SKM-1 (cell line): ENCODE data around the gene EMSY.

ENCODE experiments used
- DNase-seq: peaks from one replicate; lab custom pipeline; 2025; ENCODE audit not compliant: unreplicated experiment; lab: John Stamatoyannopoulos, UW

EMSY gene

DNA sequence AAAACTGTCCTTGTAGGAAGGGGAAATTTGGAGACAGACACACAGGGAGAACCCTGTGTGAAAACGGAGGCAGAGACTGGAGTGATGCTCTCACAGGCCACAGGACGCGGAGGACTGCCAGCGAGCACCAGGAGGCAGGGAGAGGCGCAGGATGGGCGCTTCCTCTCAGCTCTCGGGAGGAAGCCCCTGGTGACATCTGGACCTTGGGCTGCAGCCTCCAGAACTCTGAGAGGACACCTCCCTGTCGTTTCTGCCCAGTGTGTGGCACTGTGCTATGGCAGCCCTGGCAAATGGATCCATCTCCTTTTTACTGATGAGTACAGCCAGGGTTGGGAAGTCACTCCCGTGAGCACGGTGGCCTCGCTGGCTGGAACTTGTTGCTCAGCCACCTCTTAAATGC, 151.8 kb downstream of the EMSY start:
- DNase-seq: no peak

DNA sequence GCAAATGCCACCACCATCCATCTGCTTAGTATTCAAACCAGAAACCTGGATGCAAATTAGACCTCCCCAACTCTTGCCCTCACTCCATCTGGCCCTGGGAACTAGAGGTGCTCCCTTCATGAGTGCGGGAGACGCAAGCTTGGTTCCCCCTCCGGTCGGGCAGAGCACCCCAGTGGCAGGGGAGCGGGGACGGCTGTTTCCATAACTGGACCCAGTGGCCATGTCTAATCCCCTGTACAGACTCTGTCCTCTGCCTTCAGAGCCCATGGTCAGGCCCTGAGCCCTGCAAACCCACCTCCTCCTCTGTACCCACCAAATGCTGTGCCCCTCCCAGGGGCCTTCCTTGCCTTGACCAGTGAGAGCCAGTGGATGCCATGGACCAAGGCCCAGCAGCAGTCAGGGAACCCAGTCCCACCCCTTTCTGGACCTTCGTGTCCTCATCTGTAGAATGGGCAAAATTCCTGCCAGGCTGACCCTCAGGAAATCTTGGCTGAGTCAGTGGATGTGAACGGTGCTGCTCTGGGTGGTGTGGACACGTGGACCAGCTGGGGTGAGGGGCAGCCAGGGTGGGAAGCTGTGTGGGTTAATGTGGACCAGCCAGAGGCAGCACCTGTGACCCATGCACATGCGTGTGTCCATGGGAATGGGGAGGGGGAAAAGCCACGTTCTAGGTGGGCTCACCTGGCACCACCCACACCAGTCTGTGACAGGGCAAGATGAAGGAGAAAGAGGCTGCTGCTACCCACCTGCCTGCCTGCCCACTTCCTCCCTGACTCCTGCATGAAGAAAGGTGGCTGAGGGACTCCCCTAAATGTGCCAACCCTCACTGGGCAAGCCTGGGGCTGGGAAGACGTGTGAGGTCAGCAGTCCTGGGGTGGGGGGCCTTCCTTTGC, 153.0 kb downstream of the EMSY start:
- DNase-seq: no peak

DNA sequence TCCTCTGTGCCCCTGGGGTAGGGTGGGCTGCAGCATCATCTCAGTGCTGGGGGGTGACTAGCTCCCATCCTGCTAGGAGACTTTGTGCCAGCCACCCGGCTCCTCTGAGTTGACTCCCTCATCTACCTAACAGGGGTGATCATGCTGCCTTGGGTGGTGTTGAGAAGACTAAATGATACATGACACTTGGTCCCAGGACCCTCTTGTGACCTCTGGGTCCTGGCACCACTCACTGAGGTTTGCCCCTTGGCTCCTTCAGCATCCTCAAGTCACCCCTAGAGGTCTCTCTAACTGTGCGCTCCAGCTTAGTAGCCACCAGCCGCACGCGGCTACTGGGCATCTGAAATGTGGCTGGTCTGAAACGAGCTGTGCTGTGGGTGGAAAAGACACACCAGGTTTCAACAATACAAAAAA, 153.6 kb downstream of the EMSY start:
- DNase-seq: peak; percentile 57

DNA sequence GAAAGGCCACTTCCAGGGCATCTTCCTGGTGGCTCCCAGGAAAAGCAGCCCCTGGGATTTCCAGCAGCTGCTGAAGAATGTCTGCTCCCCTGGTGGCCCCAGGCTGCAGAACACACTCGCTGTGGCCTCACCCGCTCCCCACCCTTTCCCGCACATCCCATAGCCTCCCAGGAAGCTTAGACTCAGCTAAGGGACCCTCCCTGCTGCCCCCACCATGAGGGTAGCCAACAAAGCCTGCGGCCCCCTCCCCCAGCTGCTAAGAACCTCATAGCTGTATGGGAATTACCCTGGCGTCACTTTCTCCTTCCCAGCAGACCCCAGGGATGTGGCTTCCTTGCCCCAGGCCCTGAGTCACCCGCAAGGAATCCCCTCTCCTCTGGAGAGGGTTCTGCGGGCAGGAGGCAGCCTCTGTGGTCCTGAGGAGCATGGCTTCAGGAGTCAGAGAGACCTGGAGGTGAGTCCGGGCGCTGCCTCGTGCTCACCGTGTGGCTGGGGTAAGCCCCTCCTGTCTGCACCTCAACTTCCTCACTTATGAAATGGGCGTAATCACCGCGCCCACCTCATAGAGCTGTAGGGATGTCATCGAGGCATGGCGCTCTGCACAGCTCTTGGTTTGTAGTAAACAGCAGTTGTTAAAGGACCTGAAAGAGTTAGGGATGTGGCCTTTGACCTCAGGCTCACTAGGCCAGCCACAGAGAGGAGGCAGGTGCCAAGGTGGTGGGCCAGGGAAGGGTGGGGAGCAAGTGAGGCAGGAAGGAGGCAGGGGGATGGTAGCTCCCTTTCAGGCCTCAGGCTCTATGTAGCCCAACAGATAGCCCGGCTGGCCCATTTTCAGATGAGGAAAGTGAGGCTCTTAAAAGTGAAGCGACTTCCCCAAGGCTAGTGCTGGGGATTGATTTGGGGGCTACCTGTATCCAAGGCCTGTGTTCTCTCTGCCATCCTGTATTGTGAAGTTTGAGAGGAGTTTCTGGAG, 154.5 kb downstream of the EMSY start:
- no peak for DNase-seq

DNA sequence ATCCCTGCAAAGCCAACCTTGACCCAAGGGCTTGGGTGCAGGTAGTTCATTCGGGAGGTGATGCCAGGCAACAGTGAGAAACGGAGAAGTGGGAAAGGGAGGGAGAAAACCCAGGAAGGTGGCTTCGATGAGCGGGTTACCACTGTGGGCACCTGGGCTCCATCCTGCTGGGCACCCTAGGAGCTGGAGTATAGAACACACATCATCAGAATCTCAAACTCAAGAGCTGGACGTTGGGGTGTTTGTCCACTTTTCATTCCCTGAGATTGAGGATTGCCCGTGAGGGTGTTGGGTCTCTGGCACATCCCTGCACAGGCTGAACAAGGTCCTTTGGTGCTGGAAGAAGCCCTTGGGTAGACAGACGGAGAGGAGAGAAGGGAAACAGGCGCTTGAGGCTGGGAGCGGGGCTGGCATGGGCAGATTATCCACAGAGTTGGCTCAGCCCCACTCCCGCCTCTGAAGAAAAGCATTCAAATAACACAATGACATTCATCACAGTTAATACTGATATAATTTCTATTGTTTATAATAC, 155.4 kb downstream of the EMSY start:
- no peak for DNase-seq

DNA sequence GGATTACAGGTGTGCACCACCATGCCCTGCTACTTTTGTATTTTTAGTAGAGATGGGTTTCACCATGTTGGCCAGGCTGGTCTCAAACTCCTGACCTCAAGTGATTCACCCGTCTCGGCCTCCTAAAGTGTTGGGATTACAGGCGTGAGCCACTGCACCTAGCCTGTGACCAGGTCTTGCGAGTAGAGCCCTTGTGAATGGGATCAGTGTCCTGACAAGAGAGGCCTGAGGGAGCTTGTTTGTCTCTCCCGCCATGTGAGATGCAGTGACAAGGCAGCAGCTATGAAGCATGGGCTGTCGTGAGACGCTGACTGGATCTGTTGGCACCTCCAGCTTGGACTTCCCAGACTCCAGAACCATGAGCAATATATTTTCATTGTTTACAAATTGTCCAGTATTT, 156.5 kb downstream of the EMSY start:
- DNase-seq: no peak

DNA sequence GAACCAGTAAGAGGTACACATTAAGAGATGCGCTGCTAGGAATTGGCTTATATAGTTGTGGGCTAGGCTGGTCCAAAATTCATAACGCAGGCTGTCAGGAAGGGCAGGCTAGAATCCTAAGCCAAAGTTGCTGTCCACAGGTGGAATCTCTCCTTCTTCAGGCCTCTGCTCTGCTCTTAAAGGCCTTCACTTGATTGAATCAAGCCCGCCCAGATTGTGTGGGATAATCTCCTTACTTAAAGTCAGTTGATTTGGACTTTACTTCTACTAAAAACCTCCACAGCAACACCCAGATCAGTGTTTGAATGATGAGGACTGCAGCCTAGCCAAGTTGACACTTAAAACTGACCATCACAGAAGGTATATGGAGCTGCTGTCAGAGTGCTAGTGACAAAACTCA, 156.9 kb downstream of the EMSY start:
- no peak for DNase-seq

DNA sequence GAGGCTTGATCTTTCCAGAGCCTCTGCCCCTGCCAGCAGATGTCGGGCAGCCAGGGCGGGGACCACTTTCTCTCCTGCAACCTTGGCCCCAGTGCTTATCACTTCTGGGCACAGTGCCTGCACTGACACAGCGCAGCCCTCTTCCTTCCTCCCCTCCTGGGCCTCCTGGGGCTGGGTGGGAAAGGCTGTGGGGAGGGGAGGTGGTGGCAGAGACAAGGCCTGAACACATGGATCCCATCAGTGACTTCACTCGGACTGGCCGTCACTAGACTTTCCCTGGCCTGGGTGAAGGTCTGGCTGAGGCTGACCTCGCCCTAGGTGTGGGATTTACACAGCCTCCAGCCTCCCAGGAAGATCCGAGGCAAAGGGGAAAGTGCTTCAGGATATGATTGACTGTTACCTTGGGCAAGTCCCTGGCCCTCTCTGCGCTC, 157.6 kb downstream of the EMSY start:
- no peak for DNase-seq
